Measurements from ENCODE around the gene TPX2. TPM values are rescaled to one million over a fixed set of nuclear protein-coding genes. Genes with fewer than 3 reads are reported as not detected.

Gene TPX2
- polyA plus RNA-seq, 1 donor (not counting 4 experiments of a cell fraction or from before 2014, with no cell fraction given) = 31.5 TPM

DNA sequence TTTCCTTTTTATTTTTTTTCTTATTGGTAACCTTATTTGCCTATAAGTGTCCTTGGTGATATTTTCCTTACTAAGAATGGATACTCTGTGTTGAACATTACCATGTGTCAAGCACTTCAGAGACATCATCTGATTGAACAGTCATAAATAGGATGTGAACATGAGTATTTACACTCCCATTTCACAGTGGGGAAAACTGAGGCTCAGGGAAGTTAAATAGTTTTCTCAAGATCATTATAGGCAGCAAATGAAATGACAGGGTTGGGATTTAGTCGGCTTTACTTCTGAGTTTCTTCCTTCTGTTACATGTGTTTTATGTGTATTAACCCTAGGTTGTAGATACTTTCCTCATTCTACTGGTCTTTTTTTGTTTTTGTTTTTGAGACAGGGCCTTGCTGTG, 35.3 kb downstream of the TPX2 start:
- Histone ChIP-seq H3K4me2 (ENCODE audit: control insufficient read depth, extremely low read depth, insufficient read depth, low read depth, low read length) (no peak overlapping the region), H3K36me3 (ENCODE audit: control insufficient read depth in 2 of 2, extremely low read depth in 1 of 2, insufficient read depth in 2 of 2, low read length in 2 of 2) (peaks cover 9 to 30% of the 10 kb centered on the region in 2 experiments), H3K9me3 (ENCODE audit: control insufficient read depth, low read depth, low read length) (no peaks in the 10 kb centered on the region), H4K20me1 (ENCODE audit: control insufficient read depth, extremely low read depth, insufficient read depth, low read length) (no peaks in the 10 kb centered on the region), H3K9ac (ENCODE audit: control insufficient read depth, extremely low read depth, insufficient read depth, low read length) (no peak overlapping the region), H3K9me1 (ENCODE audit: control insufficient read depth, extremely low read depth, insufficient read depth, low read length) (no peaks in the 10 kb centered on the region), H3K27ac (ENCODE audit: control insufficient read depth, insufficient read depth, low read length) (no peak overlapping the region), H2AFZ (ENCODE audit: control insufficient read depth, low read length) (no peak overlapping the region), H3K79me2 (ENCODE audit: control insufficient read depth, insufficient read depth, low read length) (peaks cover 2% of the 10 kb centered on the region), H3K4me3 (ENCODE audit: control insufficient read depth in 2 of 3, extremely low read depth in 1 of 3, insufficient read depth in 2 of 3, low read depth in 1 of 3, low read length in 3 of 3) (no peak overlapping the region), H3K27me3 (ENCODE audit: control insufficient read depth, extremely low read depth, insufficient read depth, low read length) (no peaks in the 10 kb centered on the region), H3K4me1 (ENCODE audit: control insufficient read depth, extremely low read depth, insufficient read depth, low read length) (no peaks in the 10 kb centered on the region)
- FAIRE-seq (no peak), DNase-seq (ENCODE audit: low read depth, low spot score) (no peak)
- TF ChIP-seq CTCF (optimal IDR thresholded peaks at IDR 0.05 in 1 of 3, IDR thresholded peaks at IDR 0.05 in 1 of 3, conservative IDR thresholded peaks at IDR 0.05 in 1 of 3; ENCODE audit: extremely low read depth in 1 of 3, insufficient read depth in 2 of 3, low read length in 3 of 3) (no peak), EZH2 (IDR thresholded peaks at IDR 0.05; ENCODE audit: low read length) (no peak)
- dilution Hi-C loops (cut with MboI; ENCODE audit: extremely low pct_ligation_motif_present, low sequenced_read_pairs) = no loop called here

DNA sequence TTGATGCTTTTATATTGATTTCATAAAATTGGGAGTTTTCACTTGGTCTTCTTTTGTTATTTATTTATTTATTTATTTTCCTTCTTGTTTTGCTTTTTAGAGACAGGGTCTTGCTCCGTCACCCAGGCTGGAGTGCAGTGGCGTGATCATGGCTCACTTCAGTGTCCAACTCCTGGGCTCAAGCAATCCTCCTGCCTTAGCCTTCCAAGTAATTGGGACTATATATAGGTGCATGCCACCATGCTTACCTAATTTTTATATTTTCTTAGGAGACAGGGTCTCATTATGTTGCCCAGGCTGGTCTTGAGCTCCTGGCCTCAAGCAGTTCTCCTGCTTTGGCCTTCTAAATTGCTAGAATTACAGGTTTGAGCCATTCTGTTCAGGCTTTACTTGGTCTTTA, 41.7 kb downstream of the TPX2 start:
- no peak overlapping the region for H2AFZ ChIP-seq (ENCODE audit: control insufficient read depth, low read length)
- H3K4me3 ChIP-seq (ENCODE audit: control insufficient read depth in 2 of 3, extremely low read depth in 1 of 3, insufficient read depth in 2 of 3, low read depth in 1 of 3, low read length in 3 of 3) = no peak overlapping the region
- H3K9ac ChIP-seq (ENCODE audit: control insufficient read depth, extremely low read depth, insufficient read depth, low read length) = no peak overlapping the region
- H3K9me1 ChIP-seq (ENCODE audit: control insufficient read depth, extremely low read depth, insufficient read depth, low read length) = no peaks in the 10 kb centered on the region
- no peaks in the 10 kb centered on the region for H4K20me1 ChIP-seq (ENCODE audit: control insufficient read depth, extremely low read depth, insufficient read depth, low read length)
- no peaks in the 10 kb centered on the region for H3K9me3 ChIP-seq (ENCODE audit: control insufficient read depth, low read depth, low read length)
- no peaks in the 10 kb centered on the region for H3K79me2 ChIP-seq (ENCODE audit: control insufficient read depth, insufficient read depth, low read length)
- dilution Hi-C loops (cut with MboI; ENCODE audit: extremely low pct_ligation_motif_present, low sequenced_read_pairs) = no loop called here
- H3K27me3 ChIP-seq (ENCODE audit: control insufficient read depth, extremely low read depth, insufficient read depth, low read length) = no peaks in the 10 kb centered on the region
- no peaks in the 10 kb centered on the region for H3K4me1 ChIP-seq (ENCODE audit: control insufficient read depth, extremely low read depth, insufficient read depth, low read length)
- H3K4me2 ChIP-seq (ENCODE audit: control insufficient read depth, extremely low read depth, insufficient read depth, low read depth, low read length) = no peak overlapping the region
- H3K27ac ChIP-seq (ENCODE audit: control insufficient read depth, insufficient read depth, low read length) = no peak overlapping the region
- TF ChIP-seq EZH2 (IDR thresholded peaks at IDR 0.05; ENCODE audit: low read length) (no peak), CTCF (optimal IDR thresholded peaks at IDR 0.05 in 1 of 3, IDR thresholded peaks at IDR 0.05 in 1 of 3, conservative IDR thresholded peaks at IDR 0.05 in 1 of 3; ENCODE audit: extremely low read depth in 1 of 3, insufficient read depth in 2 of 3, low read length in 3 of 3) (no peak)
- FAIRE-seq = no peak
- H3K36me3 ChIP-seq (ENCODE audit: control insufficient read depth in 2 of 2, extremely low read depth in 1 of 2, insufficient read depth in 2 of 2, low read length in 2 of 2) = peaks cover 7 to 31% of the 10 kb centered on the region in 2 experiments
- DNase-seq (ENCODE audit: low read depth, low spot score) = no peak

Measured in keratinocyte (primary cell).